Stimulated activated CD8-positive, alpha-beta memory T cell treated with anti-CD3 and anti-CD28 coated beads, Interleukin-7, amount 100 ng/mL, for 48 hours (primary cell): Measurements from ENCODE around the gene SPOUT1.
"Not testable (repeated sequence)": the region's sequence is repeated elsewhere in the genome, so short reads cannot be mapped to it uniquely, and the experiment has no call there.

Experiments used
- DNase-seq, 2 donors: peaks; one replicate each; pipeline ENCODE4 v3.0.0-alpha.2; 2020; ENCODE audit warnings: low read depth in 1 of 2; ENCODE audit errors: extremely low read depth in 1 of 2

Gene SPOUT1, protein sequence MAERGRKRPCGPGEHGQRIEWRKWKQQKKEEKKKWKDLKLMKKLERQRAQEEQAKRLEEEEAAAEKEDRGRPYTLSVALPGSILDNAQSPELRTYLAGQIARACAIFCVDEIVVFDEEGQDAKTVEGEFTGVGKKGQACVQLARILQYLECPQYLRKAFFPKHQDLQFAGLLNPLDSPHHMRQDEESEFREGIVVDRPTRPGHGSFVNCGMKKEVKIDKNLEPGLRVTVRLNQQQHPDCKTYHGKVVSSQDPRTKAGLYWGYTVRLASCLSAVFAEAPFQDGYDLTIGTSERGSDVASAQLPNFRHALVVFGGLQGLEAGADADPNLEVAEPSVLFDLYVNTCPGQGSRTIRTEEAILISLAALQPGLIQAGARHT

GRCh38 chr9:128829477-128830251, at the start of gene SPOUT1:
Gene SPOUT1, minus strand, starts transcription at chr9:128829794. Its CDS starts 14 bp downstream, at chr9:128829780.
- peak; percentile 89 to 90 for DNase-seq

DNA sequence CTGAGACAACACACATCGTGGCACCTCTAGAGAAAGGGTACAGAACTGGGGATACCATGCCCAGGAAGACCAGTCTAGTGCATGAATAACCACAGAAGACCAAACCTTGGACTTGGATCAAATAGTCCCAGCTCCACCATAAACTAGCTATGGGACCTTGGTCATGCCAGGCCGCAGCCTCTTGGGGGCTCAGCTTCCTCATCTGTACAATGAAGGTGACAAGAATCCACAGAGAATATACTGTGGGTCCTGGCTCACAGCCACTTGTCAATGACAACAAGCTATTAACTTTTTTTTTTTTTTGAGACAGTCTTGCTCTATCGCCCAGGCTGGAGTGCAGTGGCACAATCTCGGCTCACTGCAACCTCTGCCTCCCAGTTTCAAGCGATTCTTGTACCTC, 48.3 kb upstream of the SPOUT1 start:
- no peak for DNase-seq

DNA sequence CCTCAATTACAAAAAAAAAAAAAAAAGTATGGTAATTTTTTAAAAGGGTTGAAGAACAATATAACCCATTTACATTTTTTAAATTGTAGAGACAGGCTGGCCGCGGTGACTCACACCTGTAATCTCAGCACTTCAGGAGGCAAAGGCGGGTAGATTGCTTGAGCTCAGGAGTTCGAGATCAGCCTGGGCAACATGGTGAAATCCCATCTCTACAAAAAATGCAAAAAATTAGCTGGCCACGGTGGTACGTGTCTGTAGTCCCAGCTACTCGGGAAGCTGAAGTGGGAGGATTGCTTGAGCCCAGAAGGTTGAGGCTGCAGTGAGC, 41.3 kb upstream of the SPOUT1 start:
- not testable (repeated sequence) for DNase-seq

DNA sequence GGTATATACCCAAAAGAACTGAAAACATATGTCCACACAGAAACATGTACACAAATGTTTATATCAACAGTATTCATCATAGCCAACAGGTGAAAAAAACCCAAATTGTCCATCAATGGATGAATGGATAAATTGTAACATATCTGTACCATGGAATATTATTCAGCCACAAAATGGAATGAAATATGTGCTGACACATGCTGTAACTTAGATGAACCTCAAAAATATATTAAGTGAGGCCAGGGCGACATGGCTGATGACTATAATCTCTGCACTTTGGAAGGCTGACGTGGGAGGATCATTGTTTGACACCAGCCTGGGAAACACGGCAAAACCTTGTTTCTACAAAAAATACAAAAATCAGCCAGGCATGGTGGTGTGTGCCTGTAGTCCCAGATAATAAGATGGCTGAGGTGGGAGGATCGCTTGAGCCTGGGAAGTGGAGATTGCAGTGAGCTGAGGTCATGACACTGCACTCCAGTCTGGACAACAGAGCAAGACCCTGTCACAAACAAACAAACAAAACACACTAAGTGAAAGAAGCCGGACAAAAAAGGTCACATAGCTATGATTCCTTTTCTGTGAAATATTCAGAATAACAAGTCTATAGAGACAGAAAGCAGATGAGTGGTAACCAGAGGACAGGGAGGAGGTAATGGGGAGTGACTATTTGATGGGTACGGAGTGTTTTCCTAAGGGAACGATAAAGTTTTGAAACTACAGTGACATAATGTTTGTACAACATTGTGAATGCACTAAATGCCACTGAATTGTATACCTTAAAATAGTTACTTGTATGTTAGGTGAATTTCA, 40.7 kb upstream of the SPOUT1 start:
- DNase-seq, result no peak

DNA sequence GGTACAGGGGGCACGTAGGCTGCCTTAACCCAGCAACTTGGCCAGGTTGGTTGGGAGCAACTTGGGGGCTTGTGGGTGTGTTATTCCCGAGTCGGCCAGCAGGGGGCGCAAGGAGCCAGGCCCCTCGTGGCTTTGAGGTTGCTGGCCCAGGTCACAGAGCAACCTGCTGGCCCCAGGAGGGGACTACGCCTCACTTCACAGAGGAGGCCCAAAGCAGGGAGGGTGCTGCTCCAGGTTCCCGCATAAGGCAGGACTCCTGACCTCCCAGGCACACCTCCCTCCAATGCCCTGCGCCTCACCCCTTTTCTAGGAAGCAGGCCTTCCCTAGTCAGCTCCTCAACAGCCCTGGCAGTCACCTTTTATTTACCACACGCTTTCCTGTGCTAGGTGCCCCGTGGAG, 34.1 kb upstream of the SPOUT1 start:
- DNase-seq, result peak; percentile 56 to 69

GRCh38 chr9:128862401-128862851, 32.8 kb upstream of the SPOUT1 start:
- DNase-seq, result no peak

DNA sequence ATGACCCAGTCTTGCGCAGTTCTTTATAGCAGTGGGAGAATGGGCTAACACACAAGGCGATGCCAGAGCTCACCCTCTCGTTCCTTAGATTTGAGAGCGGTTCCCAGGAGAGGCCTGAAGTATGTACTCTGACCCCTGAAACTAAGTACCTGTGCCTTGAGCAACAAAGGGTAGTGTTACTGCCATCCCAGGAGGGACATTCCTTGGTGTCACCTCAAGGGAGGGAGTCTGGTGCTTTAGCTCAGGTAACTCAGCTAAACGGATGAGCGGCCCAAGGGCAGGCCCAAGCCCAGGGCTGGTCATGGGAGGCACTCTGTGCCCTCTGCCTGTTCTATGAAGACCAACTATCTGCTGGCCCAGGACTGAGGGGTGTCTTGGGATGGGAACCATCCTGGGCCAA, 31.9 kb upstream of the SPOUT1 start:
- DNase-seq, result no peak

DNA sequence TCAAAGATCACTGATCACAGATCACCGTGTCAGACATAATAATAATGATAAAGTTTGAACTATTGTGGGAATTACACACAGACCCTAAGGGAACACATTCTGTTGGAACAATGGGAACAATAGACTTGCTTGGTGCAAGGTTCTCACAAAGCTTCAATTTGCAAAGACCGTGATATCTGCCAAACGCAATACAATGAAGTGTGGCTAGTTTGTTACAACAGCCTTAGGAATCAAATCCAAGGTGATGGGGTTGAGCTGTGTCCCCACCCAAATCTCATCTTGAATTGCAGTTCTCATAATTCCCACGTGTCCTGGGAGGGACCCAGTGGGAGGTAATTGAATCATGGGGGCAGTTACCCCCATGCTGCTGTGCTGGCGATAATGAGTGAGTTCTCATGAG, 31.3 kb upstream of the SPOUT1 start:
- DNase-seq, result no peak

DNA sequence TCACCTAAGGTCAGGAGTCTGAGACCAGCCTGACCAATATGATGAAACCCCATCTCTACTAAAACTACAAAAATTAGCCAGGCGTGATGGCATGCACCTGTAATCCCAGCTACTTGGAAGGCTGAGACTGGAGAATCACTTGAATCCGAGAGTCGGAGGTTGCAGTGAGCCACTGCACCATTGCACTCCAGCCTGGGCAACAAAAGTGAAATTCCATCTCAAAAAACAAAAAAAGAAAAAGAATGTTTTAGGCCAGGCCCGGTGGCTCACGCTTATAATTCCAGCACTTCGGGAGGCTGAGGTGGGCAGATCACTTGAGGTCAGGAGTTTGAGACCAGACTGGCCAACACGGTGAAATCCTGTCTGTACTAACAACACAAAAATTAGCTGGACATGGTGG, 28.9 kb upstream of the SPOUT1 start:
- DNase-seq, result not testable (repeated sequence)

DNA sequence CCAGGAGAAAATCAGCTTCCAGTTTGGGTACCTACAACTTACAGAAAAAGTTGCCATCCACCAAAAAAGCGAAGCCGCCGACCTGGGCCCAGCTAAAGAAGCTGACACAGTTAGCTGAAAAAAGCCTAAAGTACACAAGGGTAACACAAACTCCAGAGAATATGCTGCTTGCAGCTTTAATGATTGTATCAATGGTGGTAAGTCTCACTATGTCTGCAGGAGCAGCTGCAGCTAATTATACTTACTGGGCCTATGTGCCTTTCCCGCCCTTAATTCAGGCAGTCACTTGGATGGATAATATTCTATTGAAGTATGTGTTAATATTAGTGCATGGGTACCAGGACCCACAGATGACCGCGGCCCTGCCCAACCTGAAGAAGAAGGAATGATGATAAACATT, 24.9 kb upstream of the SPOUT1 start:
- not testable (repeated sequence) for DNase-seq

DNA sequence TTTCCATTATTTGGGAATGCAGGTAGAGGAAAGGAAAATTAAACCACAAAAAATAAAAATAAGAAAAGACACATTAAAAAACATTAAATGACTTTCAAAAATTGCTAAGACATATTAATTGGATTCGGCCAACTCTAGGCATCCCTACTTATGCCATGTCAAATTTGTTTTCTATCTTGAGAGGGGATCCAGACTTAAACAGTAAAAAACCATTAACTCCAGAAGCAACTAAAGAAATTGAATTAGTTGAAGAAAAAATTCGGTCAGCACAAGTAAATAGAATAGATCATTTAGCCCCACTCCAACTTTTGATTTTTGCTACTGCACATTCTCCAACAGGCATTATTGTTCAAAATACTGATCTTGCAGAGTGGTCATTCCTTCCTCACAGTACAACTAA, 23.1 kb upstream of the SPOUT1 start:
- DNase-seq, result not testable (repeated sequence)

GRCh38 chr9:128851779-128852600, 22.4 kb upstream of the SPOUT1 start:
- DNase-seq, result not testable (repeated sequence)

DNA sequence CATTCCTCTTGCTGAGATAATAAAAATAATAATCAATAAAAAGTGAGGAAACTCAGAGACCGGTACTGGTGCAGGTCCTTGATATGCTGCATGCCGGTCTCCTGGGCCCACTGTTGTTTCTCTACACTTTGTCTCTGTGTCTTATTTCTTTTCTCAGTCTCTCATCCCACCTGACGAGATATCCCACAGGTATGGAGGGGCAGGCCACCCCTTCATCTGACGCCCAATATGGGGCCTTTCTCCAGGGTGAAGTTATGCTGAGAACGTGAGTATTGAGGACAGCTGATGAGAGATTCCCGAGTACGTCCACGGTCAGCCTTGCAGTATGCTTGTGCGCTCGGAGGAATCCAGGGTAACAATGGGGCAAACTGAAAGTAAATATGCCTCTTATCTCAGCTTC, 21.4 kb upstream of the SPOUT1 start:
- DNase-seq, result not testable (repeated sequence)

DNA sequence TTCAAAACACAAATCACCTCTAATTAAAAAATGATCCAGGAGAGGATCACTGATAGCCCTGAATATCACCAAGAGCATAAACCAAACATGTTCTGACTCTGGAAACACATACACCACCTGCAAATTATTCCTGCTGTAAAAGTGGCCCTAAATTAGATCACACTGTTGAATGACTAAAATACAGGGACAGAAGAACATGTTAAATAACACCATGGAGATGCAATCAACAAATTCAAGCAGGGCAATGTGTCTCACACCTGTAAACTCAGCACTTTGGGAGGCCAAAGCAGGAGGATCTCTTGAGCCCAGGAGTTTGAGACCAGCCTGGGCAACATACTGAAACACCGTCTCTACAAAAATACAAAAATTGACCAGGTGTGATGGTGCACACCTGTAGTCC, 18.2 kb upstream of the SPOUT1 start:
- no peak for DNase-seq

DNA sequence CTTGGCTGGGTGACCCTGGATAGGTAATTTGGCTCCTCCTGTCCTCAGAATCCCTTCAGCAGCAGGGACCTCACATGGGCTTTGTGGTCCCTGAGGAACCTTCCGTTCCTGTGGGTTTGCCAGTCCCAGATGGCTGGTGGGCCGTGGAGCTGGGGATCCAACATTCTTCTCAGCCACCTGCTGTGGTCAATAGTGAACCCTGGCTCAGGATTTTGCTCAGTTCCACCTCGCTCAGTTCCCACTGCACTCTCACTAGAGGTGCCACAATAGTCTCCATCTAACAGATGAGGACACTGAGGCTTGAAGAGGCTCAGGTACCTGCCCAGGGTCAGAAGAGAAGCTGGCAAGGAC, 17.1 kb upstream of the SPOUT1 start:
- no peak for DNase-seq

- DNase-seq, result no peak
Observed at GRCh38 chr9:128845186-128845931, 15.8 kb upstream of the SPOUT1 start.

DNA sequence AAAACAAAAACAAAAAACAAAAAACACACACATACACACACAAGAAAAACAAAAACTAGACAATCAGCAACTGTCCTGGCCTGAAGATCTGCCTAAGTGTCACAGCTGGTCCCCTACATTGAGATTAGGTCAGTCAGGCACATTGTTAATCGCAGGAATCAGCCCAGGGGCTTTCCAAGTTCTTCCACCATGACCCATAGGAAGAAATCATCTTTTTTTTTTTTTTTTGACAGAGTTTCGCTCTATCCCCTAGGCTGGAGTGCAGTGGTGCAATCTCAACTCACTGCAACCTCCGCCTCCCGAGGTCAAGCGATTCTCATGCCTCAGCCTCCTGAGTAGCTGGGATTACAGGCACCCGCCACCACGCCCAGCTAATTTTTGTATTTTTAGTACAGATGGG, 13.6 kb upstream of the SPOUT1 start:
- DNase-seq, result not testable (repeated sequence)

DNA sequence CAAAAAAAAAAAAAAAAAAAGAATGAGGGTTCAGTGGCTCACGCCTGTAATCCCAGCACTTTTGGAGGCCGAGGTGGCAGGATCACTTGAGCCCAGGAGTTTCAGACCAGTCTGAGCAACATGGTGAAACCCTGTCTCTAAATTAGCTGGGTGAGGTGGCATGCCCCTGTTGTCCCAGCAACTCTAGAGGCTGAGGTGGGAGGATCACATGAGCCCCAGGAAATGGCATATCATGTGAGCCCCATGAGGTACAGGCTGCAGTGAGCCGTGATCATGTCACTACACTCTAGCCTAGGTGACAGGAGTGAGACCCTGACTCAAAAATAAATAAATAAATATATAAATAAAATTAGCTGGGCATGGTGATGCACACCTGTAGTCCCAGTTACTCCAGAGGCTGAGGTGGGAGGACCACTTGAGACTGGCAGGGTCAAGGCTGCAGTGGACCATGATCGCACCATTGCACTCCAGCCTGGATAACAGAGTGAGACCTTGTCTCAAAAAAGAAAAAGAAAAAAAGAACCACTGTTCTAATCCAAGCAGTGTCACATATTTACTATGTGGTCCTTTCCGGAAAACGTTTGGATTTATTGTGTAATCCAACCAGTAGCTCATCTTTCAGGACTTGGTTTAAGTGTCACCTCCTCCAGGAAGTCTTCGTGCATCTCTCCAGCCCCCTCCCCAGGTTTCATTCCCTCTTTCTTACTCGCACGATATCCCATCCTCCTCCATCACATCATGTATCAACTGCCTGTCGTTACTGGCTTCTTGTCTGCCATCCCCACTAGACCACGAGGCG, 12.3 kb upstream of the SPOUT1 start:
- no peak for DNase-seq

DNA sequence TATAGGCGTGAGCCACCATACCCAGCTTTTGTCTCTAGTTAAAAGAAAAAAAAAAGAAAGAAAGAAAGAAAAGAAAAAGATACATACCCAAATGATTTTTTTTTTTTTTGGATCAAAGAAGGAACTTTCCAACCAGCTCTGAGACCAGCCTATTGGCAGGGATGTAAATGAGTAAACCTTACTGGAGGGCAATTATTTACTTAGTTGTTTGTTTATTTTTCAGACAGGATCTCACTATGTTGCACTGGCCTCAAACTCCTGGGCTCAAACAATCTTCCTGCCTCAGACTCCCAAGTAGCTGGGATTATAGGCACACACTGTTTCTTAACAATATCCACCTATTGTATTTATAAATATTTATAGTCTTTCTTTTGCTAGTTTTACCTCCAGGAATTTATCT, 10.9 kb upstream of the SPOUT1 start:
- DNase-seq, result no peak
